Activated CD4-positive, alpha-beta T cell treated with anti-CD3 and anti-CD28 coated beads, Interleukin-2, amount 50 U/mL, for 4 hours (primary cell): ENCODE data around the gene S100A2.
A peak's percentile ranks its signal among the peaks of the same experiment; 100 is the strongest.
"Not testable (repeated sequence)": the region's sequence is repeated elsewhere in the genome, so short reads cannot be mapped to it uniquely, and the experiment has no call there.

ENCODE experiments used
- DNase-seq, 2 experiments: peaks; one replicate each; pipeline ENCODE4 v3.0.0-alpha.2; 2020

Gene S100A2

GRCh38 chr1:153588033-153588432 is 22.4 kb upstream of the S100A2 start:
- not testable (repeated sequence) for DNase-seq

GRCh38 chr1:153587314-153587713 is 21.7 kb upstream of the S100A2 start:
- no peak for DNase-seq

- DNase-seq = no peak
Measured at GRCh38 chr1:153586347-153586746, 20.7 kb upstream of the S100A2 start.

- no peak for DNase-seq
Measured at GRCh38 chr1:153585006-153585405, 19.4 kb upstream of the S100A2 start.

GRCh38 chr1:153583976-153584375 is 18.3 kb upstream of the S100A2 start:
- no peak for DNase-seq

- DNase-seq = not testable (repeated sequence)
Measured at GRCh38 chr1:153583514-153583913, 17.9 kb upstream of the S100A2 start.

GRCh38 chr1:153582836-153583235 is 17.2 kb upstream of the S100A2 start:
- not testable (repeated sequence) for DNase-seq

- DNase-seq = no peak
Measured at GRCh38 chr1:153578936-153579335, 13.3 kb upstream of the S100A2 start.

- DNase-seq = no peak
Measured at GRCh38 chr1:153578490-153578889, 12.8 kb upstream of the S100A2 start.

- DNase-seq = no peak
Measured at GRCh38 chr1:153577624-153578051, 12.0 kb upstream of the S100A2 start.

- DNase-seq = no peak
Measured at GRCh38 chr1:153577138-153577537, 11.5 kb upstream of the S100A2 start.

- not testable (repeated sequence) for DNase-seq
Measured at GRCh38 chr1:153575497-153575896, 9.9 kb upstream of the S100A2 start.

- not testable (repeated sequence) for DNase-seq
Measured at GRCh38 chr1:153575081-153575491, 9.4 kb upstream of the S100A2 start.

- DNase-seq = no peak
Measured at GRCh38 chr1:153573351-153573750, 7.7 kb upstream of the S100A2 start.

GRCh38 chr1:153572569-153573015 is 6.9 kb upstream of the S100A2 start:
- peak; percentile 31 to 32 for DNase-seq

GRCh38 chr1:153571706-153572105 is 6.1 kb upstream of the S100A2 start:
- no peak for DNase-seq

GRCh38 chr1:153570874-153571273 is 5.2 kb upstream of the S100A2 start:
- no peak for DNase-seq

- DNase-seq = no peak
Measured at GRCh38 chr1:153569465-153569864, 3.8 kb upstream of the S100A2 start.

- peak; percentile 75 to 76 for DNase-seq
Measured at GRCh38 chr1:153568367-153569099, 2.9 kb upstream of the S100A2 start.

- DNase-seq = peak; percentile 13 to 32
Measured at GRCh38 chr1:153567621-153568366, 2.1 kb upstream of the S100A2 start.

GRCh38 chr1:153566414-153567371 is 1.0 kb upstream of the S100A2 start:
- DNase-seq = peak; percentile 87 to 90

- DNase-seq = no peak
Measured at GRCh38 chr1:153563991-153564390, 1.7 kb downstream of the S100A2 start.

GRCh38 chr1:153563483-153563901 is 2.2 kb downstream of the S100A2 start:
- no peak for DNase-seq
